H1 (cell line): ENCODE measurements around the gene FADS2. TPM values are rescaled to one million over a fixed set of nuclear protein-coding genes. Genes with fewer than 3 reads are reported as not detected.

Experiments used
- POU5F1 ChIP-seq: IDR thresholded peaks from 2 replicates; pipeline ENCODE4 v1.6.1; 2011; ENCODE audit warnings: low read depth, mild to moderate bottlenecking, low read length, moderate library complexity
- SUZ12 ChIP-seq: fragments of 200-600 bp; sonication (generic); IDR thresholded peaks from 2 replicates; pipeline ENCODE4 v1.6.1; 2012; ENCODE audit warnings: mild to moderate bottlenecking, inconsistent platforms, low read length, moderate library complexity, mixed read lengths
- TBP ChIP-seq: IDR thresholded peaks from 2 replicates; pipeline ENCODE4 v1.6.1; 2011; ENCODE audit warnings: low read depth, low read length, improper control_type of control experiment
- TEAD4 ChIP-seq: IDR thresholded peaks from 2 replicates; pipeline ENCODE4 v1.6.1; 2012; ENCODE audit warnings: low read depth, low read length, inconsistent platforms, mixed read lengths
- polyA plus RNA-seq, 7 experiments: library from polyadenylated mRNA; depleted of rRNA in 3 of 7; stranded (reverse) in 5 of 7; unstranded in 2 of 7; fragments of >200 nt in 5 of 7; fragments of 200-250 nt in 2 of 7; gene quantifications; 1 replicate in 5 of 7; 2 replicates in 1 of 7; 4 replicates in 1 of 7; pipeline versions ENCODE4 v1.2.1 to v1.2.3, GENCODE V29; 2011 to 2013; ENCODE audit warnings: missing spikeins in 2 of 7, mixed read lengths in 2 of 7
- total RNA-seq: library from RNA; stranded (reverse); fragmentation: NEBNext Ultra II Directional; extraction: Animal tissue kit (Norgen Biotek cat#: 25700); gene quantifications from 2 replicates; pipeline ENCODE4 v1.2.1, GENCODE V29; 2021
- TF ChIP-seq, protein P1 (sequence below): IDR thresholded peaks from 2 replicates; pipeline ENCODE4 v1.6.1; 2012; ENCODE audit warnings: low read length, inconsistent platforms
- TF ChIP-seq, protein P2 (sequence below): fragments of 300-600 bp; sonication (generic); IDR thresholded peaks from 2 replicates; pipeline ENCODE4 v1.7.1; 2012; ENCODE audit warnings: low read length, moderate library complexity, mild to moderate bottlenecking, inconsistent platforms; ENCODE audit not compliant: insufficient replicate concordance

The FADS2 gene
- total and polyA plus RNA-seq, 2 of the 8 experiments (the other 6 are each of a cell fraction or from before 2014, with no cell fraction given), result 499 to 701 TPM

GRCh38 chr11:61889831-61890230, 61.7 kb downstream of the FADS2 start (continued):
- TF ChIP-seq, protein P1, sequence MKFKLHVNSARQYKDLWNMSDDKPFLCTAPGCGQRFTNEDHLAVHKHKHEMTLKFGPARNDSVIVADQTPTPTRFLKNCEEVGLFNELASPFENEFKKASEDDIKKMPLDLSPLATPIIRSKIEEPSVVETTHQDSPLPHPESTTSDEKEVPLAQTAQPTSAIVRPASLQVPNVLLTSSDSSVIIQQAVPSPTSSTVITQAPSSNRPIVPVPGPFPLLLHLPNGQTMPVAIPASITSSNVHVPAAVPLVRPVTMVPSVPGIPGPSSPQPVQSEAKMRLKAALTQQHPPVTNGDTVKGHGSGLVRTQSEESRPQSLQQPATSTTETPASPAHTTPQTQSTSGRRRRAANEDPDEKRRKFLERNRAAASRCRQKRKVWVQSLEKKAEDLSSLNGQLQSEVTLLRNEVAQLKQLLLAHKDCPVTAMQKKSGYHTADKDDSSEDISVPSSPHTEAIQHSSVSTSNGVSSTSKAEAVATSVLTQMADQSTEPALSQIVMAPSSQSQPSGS, result no peak
- TF ChIP-seq TEAD4 (no peak), POU5F1 (no peak), SUZ12 (no peak), TBP (no peak)
- TF ChIP-seq, protein P2, sequence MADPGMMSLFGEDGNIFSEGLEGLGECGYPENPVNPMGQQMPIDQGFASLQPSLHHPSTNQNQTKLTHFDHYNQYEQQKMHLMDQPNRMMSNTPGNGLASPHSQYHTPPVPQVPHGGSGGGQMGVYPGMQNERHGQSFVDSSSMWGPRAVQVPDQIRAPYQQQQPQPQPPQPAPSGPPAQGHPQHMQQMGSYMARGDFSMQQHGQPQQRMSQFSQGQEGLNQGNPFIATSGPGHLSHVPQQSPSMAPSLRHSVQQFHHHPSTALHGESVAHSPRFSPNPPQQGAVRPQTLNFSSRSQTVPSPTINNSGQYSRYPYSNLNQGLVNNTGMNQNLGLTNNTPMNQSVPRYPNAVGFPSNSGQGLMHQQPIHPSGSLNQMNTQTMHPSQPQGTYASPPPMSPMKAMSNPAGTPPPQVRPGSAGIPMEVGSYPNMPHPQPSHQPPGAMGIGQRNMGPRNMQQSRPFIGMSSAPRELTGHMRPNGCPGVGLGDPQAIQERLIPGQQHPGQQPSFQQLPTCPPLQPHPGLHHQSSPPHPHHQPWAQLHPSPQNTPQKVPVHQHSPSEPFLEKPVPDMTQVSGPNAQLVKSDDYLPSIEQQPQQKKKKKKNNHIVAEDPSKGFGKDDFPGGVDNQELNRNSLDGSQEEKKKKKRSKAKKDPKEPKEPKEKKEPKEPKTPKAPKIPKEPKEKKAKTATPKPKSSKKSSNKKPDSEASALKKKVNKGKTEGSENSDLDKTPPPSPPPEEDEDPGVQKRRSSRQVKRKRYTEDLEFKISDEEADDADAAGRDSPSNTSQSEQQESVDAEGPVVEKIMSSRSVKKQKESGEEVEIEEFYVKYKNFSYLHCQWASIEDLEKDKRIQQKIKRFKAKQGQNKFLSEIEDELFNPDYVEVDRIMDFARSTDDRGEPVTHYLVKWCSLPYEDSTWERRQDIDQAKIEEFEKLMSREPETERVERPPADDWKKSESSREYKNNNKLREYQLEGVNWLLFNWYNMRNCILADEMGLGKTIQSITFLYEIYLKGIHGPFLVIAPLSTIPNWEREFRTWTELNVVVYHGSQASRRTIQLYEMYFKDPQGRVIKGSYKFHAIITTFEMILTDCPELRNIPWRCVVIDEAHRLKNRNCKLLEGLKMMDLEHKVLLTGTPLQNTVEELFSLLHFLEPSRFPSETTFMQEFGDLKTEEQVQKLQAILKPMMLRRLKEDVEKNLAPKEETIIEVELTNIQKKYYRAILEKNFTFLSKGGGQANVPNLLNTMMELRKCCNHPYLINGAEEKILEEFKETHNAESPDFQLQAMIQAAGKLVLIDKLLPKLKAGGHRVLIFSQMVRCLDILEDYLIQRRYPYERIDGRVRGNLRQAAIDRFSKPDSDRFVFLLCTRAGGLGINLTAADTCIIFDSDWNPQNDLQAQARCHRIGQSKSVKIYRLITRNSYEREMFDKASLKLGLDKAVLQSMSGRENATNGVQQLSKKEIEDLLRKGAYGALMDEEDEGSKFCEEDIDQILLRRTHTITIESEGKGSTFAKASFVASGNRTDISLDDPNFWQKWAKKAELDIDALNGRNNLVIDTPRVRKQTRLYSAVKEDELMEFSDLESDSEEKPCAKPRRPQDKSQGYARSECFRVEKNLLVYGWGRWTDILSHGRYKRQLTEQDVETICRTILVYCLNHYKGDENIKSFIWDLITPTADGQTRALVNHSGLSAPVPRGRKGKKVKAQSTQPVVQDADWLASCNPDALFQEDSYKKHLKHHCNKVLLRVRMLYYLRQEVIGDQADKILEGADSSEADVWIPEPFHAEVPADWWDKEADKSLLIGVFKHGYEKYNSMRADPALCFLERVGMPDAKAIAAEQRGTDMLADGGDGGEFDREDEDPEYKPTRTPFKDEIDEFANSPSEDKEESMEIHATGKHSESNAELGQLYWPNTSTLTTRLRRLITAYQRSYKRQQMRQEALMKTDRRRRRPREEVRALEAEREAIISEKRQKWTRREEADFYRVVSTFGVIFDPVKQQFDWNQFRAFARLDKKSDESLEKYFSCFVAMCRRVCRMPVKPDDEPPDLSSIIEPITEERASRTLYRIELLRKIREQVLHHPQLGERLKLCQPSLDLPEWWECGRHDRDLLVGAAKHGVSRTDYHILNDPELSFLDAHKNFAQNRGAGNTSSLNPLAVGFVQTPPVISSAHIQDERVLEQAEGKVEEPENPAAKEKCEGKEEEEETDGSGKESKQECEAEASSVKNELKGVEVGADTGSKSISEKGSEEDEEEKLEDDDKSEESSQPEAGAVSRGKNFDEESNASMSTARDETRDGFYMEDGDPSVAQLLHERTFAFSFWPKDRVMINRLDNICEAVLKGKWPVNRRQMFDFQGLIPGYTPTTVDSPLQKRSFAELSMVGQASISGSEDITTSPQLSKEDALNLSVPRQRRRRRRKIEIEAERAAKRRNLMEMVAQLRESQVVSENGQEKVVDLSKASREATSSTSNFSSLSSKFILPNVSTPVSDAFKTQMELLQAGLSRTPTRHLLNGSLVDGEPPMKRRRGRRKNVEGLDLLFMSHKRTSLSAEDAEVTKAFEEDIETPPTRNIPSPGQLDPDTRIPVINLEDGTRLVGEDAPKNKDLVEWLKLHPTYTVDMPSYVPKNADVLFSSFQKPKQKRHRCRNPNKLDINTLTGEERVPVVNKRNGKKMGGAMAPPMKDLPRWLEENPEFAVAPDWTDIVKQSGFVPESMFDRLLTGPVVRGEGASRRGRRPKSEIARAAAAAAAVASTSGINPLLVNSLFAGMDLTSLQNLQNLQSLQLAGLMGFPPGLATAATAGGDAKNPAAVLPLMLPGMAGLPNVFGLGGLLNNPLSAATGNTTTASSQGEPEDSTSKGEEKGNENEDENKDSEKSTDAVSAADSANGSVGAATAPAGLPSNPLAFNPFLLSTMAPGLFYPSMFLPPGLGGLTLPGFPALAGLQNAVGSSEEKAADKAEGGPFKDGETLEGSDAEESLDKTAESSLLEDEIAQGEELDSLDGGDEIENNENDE, result no peak
